ENCODE results near the gene IL21R. TPM values are rescaled to one million over a fixed set of nuclear protein-coding genes. Genes with fewer than 3 reads are reported as not detected.
A peak's percentile ranks its signal among the peaks of the same experiment; 100 is the strongest.

Gene IL21R
- total RNA-seq (2013; cell fraction: nucleolus; rRNA removed), result 193 and 215 TPM in 2 replicates
- total RNA-seq (2014; rRNA removed) (106 and 109 TPM in 2 replicates), total RNA-seq (2014; rRNA removed; fragmentation: Illumina TruSeq; extraction: Trizol) (62.9 and 66.9 TPM in 2 replicates), total RNA-seq (2021) (138 and 141 TPM in 2 replicates), polyA plus RNA-seq (2011; rRNA removed) (23.2 and 57.2 TPM in 2 replicates), polyA plus RNA-seq (2014; fragmentation: Illumina TruSeq; extraction: Trizol) (32.4 and 59.2 TPM in 2 replicates), polyA plus RNA-seq (2014; fragmentation: Nextera tagmentation; extraction: Ambion mirVana) (1 to 10 TPM; 5.3 to 9.7 TPM), polyA plus RNA-seq (2014; rRNA removed) (98.0 and 108 TPM in 2 replicates), polyA plus RNA-seq (2016; fragmentation: Nextera tagmentation; extraction: Ambion mirVana) (100 to 1,000 TPM; 115 to 129 TPM), polyA minus RNA-seq (2011; rRNA and poly(A)+ RNA removed) (175 and 195 TPM in 2 replicates), Bru-seq, nascent RNA (percentile 98 among the genes with signal in this experiment), BruChase-seq, experiment 1, labeled RNA remaining after a 6-hour chase (percentile 97 among the genes with signal in this experiment), BruChase-seq, experiment 2, labeled RNA remaining after a 2-hour chase (percentile 96 among the genes with signal in this experiment)
- 25.9 TPM for polyA plus RNA-seq (2011; ENCODE audit: low read depth)
- 84.6 and 89.7 TPM in 2 replicates for polyA plus RNA-seq (2011; cell fraction: cytosol; rRNA removed)
- polyA plus RNA-seq (2011; cell fraction: nucleus; rRNA removed), result 71.9 and 79.4 TPM in 2 replicates
- 50.3 and 72.8 TPM in 2 replicates for polyA plus RNA-seq (2012)
- polyA minus RNA-seq (2011; cell fraction: cytosol; rRNA and poly(A)+ RNA removed), result 54.0 and 60.1 TPM in 2 replicates
- polyA minus RNA-seq (2011; cell fraction: nucleus; rRNA and poly(A)+ RNA removed), result 65.5 and 104 TPM in 2 replicates
- long read RNA-seq, experiment 1, full-length matches to known transcripts, result 26 of 44 reads
- long read RNA-seq, experiment 1, partial matches to known transcripts, result 5 of 44 reads
- long read RNA-seq, experiment 1, other reads (novel, unspliced or antisense), result 13 of 44 reads
- long read RNA-seq, experiment 2, full-length matches to known transcripts, result 7 of 27 reads
- long read RNA-seq, experiment 2, partial matches to known transcripts, result 3 of 27 reads
- long read RNA-seq, experiment 2, other reads (novel, unspliced or antisense), result 17 of 27 reads

DNA sequence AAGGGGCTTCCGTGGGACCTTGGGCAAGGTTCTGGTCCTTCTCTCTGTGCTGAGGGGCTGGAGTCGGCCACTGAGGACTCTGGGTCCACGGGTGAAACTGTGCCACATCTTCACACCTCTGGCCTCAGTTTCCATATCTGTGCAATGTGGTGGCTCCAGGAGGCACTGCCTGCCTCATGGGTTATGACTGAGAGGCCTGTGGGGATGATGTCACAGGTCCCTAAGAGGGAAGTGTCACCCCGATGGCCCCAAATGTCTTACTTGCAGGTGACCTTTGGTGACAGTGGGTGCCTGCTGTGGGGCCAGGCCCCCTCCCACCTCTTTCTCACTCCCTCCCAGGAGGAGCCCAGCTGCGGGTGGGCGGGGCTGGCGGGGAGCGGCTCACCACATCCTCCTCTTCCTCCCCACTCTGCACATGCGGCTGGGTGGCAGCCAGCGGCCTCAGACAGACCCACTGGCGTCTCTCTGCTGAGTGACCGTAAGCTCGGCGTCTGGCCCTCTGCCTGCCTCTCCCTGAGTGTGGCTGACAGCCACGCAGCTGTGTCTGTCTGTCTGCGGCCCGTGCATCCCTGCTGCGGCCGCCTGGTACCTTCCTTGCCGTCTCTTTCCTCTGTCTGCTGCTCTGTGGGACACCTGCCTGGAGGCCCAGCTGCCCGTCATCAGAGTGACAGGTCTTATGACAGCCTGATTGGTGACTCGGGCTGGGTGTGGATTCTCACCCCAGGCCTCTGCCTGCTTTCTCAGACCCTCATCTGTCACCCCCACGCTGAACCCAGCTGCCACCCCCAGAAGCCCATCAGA is at the start of gene IL21R:
Gene IL21R (plus strand): TSS at position 407 of the 801 bp plus-strand sequence. CDS start 27,898 bp downstream, outside the sequence.
- Histone ChIP-seq H3K4me2 (ENCODE audit: control insufficient read depth, insufficient read depth) (peak within 1 kb of the TSS; percentile 95), H4K20me1 (ENCODE audit: control insufficient read depth, insufficient read depth) (no peaks in the 10 kb centered on the region), H2AFZ (ENCODE audit: control insufficient read depth, low read depth, low read length) (peak within 1 kb of the TSS; percentile 28; the same call in 1 of the 2 replicates), H3K9me3 (replicated peaks; ENCODE audit: control insufficient read depth, insufficient read depth, low read length) (no peaks in the 10 kb centered on the region; the same call in 2 of the 3 replicates), H3K27ac (ENCODE audit: control insufficient read depth, insufficient read depth) (peak within 1 kb of the TSS; percentile 97), H3K36me3 (ENCODE audit: control insufficient read depth in 2 of 2, insufficient read depth in 2 of 2, low read length in 1 of 2) (peaks cover 0 to 6% of the 10 kb centered on the region in 2 experiments; a peak in 3 of 4 replicates), H3K27me3 (replicated peaks in 1 of 2; ENCODE audit: control insufficient read depth in 2 of 2, insufficient read depth in 2 of 2, low read length in 1 of 2) (no peaks in the 10 kb centered on the region), H3K79me2 (ENCODE audit: control insufficient read depth, insufficient read depth, low read length) (peaks cover 67% of the 10 kb centered on the region), H3K4me1 (ENCODE audit: control insufficient read depth, insufficient read depth, low read length) (peaks cover 53% of the 10 kb centered on the region), H3K4me3 (peak within 1 kb of the TSS; percentile 86), H3K9ac (ENCODE audit: control insufficient read depth, insufficient read depth, low read length) (peak within 1 kb of the TSS; percentile 99)
- in situ Hi-C loops (cut with MboI), result no loop called here
- POLR2A ChIA-PET, result interaction anchor here (0.8 to 11.1 kb wide), 14 partner anchors 10 to 166 kb away, joined by 3 to 208 read pairs (median 6); no protein-coding TSS in a partner anchor
- peak; percentile 56 for ATAC-seq
- SMC1A ChIA-PET (ENCODE audit: uncharacterized antibody, unreplicated experiment), result interaction anchor here (1.8 to 10.9 kb wide), 11 partner anchors 9 to 221 kb away, joined by 5 to 220 read pairs (median 14); partner anchors contain the start of gene KDM8
- no TSS peak for BruUV-seq (replicated peaks)
- peak; percentile 85 for DNase-seq (ENCODE audit: low read depth, low spot score)
- RAD21 ChIA-PET (ENCODE audit: unreplicated experiment), result interaction anchor here (1.1 to 12.8 kb wide), 14 partner anchors 15 to 223 kb away, joined by 3 to 224 read pairs (median 11); no protein-coding TSS in a partner anchor
- WGBS (ENCODE audit: insufficient coverage, insufficient replicate concordance, low lambda C conversion rate, missing lambda C conversion rate), result under 1% methylated on average over 22 of the region's 23 CpGs
- CTCF ChIA-PET, result interaction anchor here (0.7 to 9.2 kb wide), 17 partner anchors 8 to 203 kb away, joined by 3 to 113 read pairs (median 4); no protein-coding TSS in a partner anchor
- FAIRE-seq, result peak; percentile 41
- intact Hi-C loops (cut with micrococcal nuclease; ENCODE audit: unreplicated experiment), result loop anchor here (2.0 kb wide), 1 partner anchor 165 kb away; no protein-coding TSS in a partner anchor
- TF ChIP-seq EP300 (IDR thresholded peaks at IDR 0.05; ENCODE audit: borderline replicate concordance in 1 of 2, control insufficient read depth in 1 of 2, low read depth in 2 of 2, low read length in 2 of 2), result peak in 1 of 2 experiments; percentile 73; a peak in 2 of 4 replicates
- TF ChIP-seq, protein P1, sequence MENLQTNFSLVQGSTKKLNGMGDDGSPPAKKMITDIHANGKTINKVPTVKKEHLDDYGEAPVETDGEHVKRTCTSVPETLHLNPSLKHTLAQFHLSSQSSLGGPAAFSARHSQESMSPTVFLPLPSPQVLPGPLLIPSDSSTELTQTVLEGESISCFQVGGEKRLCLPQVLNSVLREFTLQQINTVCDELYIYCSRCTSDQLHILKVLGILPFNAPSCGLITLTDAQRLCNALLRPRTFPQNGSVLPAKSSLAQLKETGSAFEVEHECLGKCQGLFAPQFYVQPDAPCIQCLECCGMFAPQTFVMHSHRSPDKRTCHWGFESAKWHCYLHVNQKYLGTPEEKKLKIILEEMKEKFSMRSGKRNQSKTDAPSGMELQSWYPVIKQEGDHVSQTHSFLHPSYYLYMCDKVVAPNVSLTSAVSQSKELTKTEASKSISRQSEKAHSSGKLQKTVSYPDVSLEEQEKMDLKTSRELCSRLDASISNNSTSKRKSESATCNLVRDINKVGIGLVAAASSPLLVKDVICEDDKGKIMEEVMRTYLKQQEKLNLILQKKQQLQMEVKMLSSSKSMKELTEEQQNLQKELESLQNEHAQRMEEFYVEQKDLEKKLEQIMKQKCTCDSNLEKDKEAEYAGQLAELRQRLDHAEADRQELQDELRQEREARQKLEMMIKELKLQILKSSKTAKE (IDR thresholded peaks at IDR 0.05; ENCODE audit: low read depth, poor library complexity, severe bottlenecking), result peak; percentile 76
- TF ChIP-seq ZBTB33 (IDR thresholded peaks at IDR 0.05), result no peak
- TF ChIP-seq, protein P2, sequence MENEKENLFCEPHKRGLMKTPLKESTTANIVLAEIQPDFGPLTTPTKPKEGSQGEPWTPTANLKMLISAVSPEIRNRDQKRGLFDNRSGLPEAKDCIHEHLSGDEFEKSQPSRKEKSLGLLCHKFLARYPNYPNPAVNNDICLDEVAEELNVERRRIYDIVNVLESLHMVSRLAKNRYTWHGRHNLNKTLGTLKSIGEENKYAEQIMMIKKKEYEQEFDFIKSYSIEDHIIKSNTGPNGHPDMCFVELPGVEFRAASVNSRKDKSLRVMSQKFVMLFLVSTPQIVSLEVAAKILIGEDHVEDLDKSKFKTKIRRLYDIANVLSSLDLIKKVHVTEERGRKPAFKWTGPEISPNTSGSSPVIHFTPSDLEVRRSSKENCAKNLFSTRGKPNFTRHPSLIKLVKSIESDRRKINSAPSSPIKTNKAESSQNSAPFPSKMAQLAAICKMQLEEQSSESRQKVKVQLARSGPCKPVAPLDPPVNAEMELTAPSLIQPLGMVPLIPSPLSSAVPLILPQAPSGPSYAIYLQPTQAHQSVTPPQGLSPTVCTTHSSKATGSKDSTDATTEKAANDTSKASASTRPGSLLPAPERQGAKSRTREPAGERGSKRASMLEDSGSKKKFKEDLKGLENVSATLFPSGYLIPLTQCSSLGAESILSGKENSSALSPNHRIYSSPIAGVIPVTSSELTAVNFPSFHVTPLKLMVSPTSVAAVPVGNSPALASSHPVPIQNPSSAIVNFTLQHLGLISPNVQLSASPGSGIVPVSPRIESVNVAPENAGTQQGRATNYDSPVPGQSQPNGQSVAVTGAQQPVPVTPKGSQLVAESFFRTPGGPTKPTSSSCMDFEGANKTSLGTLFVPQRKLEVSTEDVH (IDR thresholded peaks at IDR 0.05; ENCODE audit: low read depth, partially characterized antibody), result no peak
- peak; percentile 58; the same call in 1 of the 2 replicates for TF ChIP-seq CHD2 (IDR thresholded peaks at IDR 0.05; ENCODE audit: borderline replicate concordance, low read depth, low read length)
